HUES48 (cell line): ENCODE data around the gene TRIM41.

Experiments used
- H3K27ac ChIP-seq: one replicate; pipeline ENCODE4 v1.7.0; 2013; ENCODE audit warnings: low read depth, low read length, inconsistent platforms
- H3K27me3 ChIP-seq: 2 replicates; pipeline ENCODE4 v1.6.1; 2013; ENCODE audit warnings: mild to moderate bottlenecking, low read length; ENCODE audit not compliant: control insufficient read depth, insufficient read depth
- H3K36me3 ChIP-seq: 2 replicates; pipeline ENCODE4 v1.6.1; 2013; ENCODE audit warnings: low read length; ENCODE audit not compliant: control insufficient read depth, insufficient read depth
- H3K4me1 ChIP-seq: 2 replicates; pipeline ENCODE4 v1.6.1; 2013; ENCODE audit warnings: mild to moderate bottlenecking, low read length; ENCODE audit not compliant: control insufficient read depth, insufficient read depth
- H3K4me3 ChIP-seq: 2 replicates; pipeline ENCODE4 v1.5.1; 2013; ENCODE audit warnings: mild to moderate bottlenecking, low read depth, low read length
- H3K9ac ChIP-seq: 2 replicates; pipeline ENCODE4 v1.6.1; 2013; ENCODE audit warnings: mild to moderate bottlenecking, low read depth, low read length, moderate library complexity
- H3K9me3 ChIP-seq: 2 replicates; pipeline ENCODE4 v1.6.1; 2013; ENCODE audit warnings: low read length; ENCODE audit not compliant: control insufficient read depth, insufficient read depth

TRIM41 gene

DNA sequence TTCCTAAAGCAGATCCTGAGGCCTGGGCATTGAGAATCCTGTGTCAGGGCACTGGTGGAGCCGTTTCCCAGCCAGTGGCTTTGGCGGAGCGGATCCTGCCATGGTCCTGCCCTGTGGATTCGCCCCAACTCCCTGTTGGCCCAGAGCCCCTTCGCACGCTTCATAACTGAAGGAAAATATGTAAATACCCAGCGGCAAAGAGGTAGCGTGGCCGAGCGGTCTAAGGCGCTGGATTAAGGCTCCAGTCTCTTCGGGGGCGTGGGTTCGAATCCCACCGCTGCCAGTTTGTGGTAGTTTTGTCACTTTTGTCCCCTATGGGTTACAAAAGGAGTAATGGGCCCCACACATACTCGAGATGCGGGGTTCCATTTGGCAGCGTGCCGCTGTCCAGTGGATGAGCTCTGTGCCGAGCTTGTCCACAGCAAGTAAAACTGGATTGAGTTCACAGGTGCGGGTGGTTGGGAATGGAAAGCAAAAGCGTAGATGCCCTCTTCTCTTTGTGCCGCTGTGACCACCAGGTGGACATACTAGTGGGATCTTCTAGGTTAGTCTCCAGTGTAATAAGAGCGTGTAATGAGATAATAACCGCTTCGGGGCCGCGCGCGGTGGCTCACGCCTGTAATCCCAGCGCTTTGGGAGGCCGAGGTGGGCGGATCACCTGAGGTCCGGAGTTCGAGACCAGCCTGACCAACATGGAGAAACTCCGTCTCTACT, 35.4 kb upstream of the TRIM41 start:
- H3K9ac ChIP-seq = peak overlapping the region; percentile 35
- H3K9me3 ChIP-seq = peaks cover 4% of the 10 kb centered on the region; the same call in 1 of the 2 replicates
- no peaks in the 10 kb centered on the region for H3K4me1 ChIP-seq
- no peaks in the 10 kb centered on the region for H3K36me3 ChIP-seq
- peaks cover 26% of the 10 kb centered on the region for H3K27me3 ChIP-seq
- H3K27ac ChIP-seq = no peak overlapping the region
- H3K4me3 ChIP-seq = peak overlapping the region; percentile 87

DNA sequence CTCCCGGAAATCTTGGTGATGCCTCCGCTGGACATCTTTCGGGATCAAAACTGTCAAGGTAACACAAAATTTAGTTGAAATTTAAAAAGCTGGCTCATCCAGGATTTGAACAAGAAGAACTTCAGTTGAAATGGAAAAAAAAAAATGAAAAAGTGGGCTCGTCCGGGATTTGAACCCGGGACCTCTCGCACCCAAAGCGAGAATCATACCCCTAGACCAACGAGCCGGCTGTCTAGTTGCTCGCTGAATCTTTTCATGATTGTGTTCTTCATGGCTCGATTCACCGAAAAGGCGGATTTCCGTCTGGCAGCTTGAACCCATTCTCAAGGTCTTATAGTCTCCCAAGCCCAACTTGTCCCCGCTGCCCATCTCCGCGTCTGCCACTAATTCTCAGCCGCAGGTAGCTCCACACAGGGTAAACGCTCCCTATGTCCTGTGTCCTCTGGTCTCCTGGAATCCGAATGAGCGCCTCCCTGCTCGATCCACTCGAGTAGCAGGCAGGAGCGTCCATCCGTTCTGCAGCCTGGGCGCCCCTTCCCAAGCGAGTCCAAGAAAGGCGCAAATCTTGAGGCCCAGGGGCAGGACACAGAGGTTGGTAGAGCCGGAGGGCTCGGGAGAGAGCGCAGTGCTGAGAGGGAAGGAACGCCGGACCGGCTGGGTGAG, 34.2 kb upstream of the TRIM41 start:
- Histone ChIP-seq H3K36me3 (no peaks in the 10 kb centered on the region), H3K4me1 (no peaks in the 10 kb centered on the region), H3K4me3 (peak overlapping the region; percentile 87), H3K9ac (no peak overlapping the region), H3K27me3 (peaks cover 26% of the 10 kb centered on the region), H3K27ac (no peak overlapping the region), H3K9me3 (peaks cover 4% of the 10 kb centered on the region; the same call in 1 of the 2 replicates)

DNA sequence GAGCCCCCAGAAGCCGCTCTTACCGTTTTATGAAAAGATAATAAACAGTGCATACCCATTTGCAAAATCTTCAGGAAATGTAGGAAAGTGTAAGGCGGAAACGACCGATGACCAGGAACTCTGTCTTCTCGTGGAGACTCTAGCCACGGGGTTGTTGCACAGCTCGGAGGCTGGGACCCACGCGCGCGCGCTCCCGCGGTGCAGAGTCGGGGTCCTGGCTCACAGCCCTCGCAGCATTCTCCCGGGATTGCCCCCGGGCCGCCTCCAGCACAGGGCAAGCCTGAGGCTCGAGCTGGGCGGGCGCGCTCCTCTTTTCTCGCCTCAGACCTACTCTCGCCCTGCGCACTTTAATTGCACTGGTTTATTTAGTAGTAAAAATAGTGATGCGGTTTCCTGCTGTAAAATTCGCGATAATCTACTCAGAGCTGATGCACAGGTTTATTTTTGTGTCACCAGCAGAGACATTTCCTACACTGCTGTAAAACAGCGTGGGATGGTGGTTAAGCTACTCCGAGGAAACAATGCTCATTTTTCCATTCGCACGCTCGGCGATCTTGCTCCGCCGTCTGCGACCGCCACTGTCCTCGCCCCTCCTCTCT, 33.6 kb upstream of the TRIM41 start:
- no peak overlapping the region for H3K9ac ChIP-seq
- peaks cover 26% of the 10 kb centered on the region for H3K27me3 ChIP-seq
- no peaks in the 10 kb centered on the region for H3K36me3 ChIP-seq
- peaks cover 4% of the 10 kb centered on the region; the same call in 1 of the 2 replicates for H3K9me3 ChIP-seq
- H3K27ac ChIP-seq = no peak overlapping the region
- no peaks in the 10 kb centered on the region for H3K4me1 ChIP-seq
- H3K4me3 ChIP-seq = peak overlapping the region; percentile 87

DNA sequence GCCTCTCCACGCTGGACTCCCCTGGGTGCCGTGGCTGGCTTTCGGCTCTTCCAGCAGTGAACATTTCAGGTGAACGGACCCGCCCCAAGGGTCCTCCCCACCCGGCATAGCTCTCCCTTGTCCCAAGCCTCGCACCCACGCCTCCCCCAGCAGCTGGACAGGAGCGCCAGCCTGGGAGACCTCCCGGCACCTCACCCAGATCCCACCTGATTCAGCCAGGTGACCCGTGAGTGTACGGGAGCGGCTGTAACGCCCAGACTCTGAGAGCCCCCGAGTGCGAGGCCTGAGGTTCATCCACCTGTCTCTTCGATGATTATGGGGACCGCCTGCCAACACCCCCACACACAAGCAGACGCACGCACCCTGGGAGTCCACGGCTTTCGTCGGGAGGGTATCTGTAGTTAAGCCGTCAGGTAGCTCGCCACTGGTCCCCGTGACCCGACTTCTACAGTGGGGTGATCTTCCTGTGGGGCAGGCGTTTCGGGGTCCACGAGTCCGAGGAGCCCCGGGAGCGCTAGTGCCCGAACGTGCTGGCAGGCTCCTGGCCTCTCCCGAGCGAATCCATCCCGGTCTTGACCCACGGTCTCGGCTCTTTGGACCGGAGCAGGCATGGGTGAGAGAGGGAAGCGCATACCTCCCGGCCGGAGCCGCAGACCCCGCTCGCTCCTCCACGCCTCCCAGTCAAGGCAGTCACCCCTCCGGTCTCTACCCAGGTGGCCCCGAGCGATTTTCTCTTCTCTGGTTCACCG, 32.9 kb upstream of the TRIM41 start:
- Histone ChIP-seq H3K36me3 (no peaks in the 10 kb centered on the region), H3K27ac (no peak overlapping the region), H3K27me3 (peaks cover 26% of the 10 kb centered on the region), H3K9me3 (peaks cover under 1% of the 10 kb centered on the region; the same call in 1 of the 2 replicates), H3K4me1 (no peaks in the 10 kb centered on the region), H3K4me3 (peak overlapping the region; percentile 87), H3K9ac (no peak overlapping the region)

DNA sequence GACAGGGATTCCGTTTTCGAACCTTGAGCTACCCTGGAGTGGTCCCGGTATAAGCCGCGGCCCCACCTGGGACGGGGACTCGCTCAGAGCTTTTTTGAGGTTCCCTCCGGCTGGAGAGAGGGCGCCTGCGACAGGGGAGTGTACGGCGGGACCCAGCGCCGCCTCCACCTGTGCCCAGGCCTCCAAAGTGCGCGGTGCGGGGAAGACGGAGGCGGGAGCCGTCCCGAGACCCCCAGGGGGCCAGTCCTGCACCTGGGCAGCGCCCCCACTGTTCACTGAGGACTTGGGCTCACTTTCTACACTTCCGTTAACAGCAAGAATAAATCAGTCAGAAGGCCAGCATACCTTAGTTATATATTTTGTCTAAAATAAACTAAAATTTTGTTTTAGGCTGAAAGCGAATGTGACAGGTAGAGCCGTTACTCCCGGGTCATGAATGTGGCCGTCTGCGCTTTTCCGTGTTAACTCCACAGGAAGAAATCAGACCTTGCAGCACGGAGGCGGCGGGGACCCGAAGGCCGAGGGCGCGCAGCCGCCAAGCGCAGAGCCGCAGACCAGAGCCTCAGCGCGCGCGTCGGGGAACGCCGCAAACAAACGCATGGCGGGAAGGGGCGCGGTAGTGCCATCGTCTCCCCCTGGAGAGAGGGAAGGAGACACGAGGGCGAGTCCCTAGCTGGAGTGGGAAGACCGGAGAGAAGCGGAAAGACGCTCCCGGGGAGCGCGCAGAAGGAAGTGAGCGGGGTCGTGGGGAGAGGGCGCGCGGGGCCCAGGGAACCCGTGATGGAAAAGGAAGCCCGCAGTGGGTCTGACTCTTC, 32.2 kb upstream of the TRIM41 start:
- Histone ChIP-seq H3K36me3 (no peaks in the 10 kb centered on the region), H3K9me3 (no peaks in the 10 kb centered on the region), H3K27me3 (peaks cover 26% of the 10 kb centered on the region), H3K4me1 (no peaks in the 10 kb centered on the region), H3K27ac (no peak overlapping the region), H3K4me3 (peak overlapping the region; percentile 87), H3K9ac (no peak overlapping the region)

DNA sequence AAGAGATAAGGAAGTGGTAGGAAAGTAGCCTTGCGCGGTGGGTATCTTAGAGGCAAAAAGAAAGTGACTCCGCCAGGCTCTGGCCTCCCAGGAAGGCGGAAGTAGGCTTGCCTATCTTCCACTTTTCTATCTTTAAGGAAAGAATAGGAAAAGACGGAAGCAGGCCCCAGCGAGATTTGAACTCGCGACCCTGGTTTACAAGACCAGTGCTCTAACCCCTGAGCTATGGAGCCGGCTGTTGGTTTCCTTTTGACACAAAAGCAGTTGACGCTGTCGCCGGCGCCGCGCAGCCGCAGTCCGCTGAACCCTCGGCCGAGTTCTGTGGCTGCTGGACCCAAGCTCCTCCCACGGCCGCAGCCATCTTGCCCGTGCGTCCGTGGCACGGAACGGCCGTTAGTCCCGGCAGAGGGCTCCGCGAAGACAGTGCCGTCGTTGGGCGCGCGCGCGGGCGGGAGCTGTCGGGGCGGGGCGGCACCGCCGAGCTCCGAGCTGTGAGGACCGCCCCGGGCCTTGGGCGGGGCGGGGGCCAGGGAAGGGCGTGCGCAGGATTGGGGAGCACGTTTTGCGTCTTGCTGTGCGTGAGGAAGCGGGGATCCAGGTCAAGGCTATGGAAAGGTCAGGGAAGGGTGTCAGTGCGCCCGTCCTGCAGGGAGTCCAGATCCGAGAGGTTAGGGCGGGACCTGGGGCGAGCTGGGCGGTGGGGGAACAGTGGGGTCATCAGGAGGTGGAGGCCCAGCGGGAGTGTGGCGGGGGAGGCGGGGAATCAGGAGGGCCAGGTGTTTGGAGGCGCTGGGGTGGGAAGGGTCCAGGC, 31.4 kb upstream of the TRIM41 start:
- no peaks in the 10 kb centered on the region for H3K36me3 ChIP-seq
- H3K4me3 ChIP-seq = peak overlapping the region; percentile 87
- H3K4me1 ChIP-seq = no peaks in the 10 kb centered on the region
- H3K9me3 ChIP-seq = no peaks in the 10 kb centered on the region
- peak overlapping the region; percentile 65 for H3K27ac ChIP-seq
- no peak overlapping the region; the same call in 1 of the 2 replicates for H3K9ac ChIP-seq
- H3K27me3 ChIP-seq = peaks cover 26% of the 10 kb centered on the region

DNA sequence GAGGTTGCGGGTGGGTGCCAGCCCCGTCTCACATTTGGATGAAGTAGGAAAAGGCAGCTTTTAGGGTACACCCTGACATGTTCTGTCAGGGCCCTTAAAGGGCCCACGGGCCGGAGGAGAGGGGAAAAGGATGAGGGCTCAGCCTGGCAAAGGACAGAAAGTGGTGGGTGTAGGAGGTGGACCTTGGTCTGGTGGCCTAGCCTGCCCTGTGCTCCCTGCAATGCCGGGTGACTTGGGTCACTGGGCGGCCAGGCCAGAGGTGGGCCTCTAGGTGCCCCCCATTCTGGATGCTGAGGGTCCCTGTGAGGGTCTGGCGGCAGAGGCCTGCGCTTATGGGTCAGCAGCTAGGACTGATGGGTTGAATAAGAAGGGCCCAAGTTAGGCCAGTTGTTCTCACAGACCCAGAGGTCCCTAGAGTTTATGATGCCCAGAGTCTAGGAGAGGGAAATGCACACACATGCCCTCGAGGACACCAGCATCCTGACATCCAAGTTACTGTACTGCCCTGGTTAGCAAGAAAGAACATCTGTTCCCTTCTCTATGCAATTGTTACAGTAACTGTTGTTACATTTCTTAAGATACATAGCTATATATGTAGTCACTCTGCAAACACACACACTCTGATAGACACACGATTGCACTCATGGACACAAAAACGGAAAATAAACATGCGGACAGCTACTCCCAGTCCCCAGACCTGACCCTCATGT, 30.6 kb upstream of the TRIM41 start:
- peaks cover 5% of the 10 kb centered on the region; the same call in 1 of the 2 replicates for H3K4me1 ChIP-seq
- H3K36me3 ChIP-seq = no peaks in the 10 kb centered on the region
- H3K4me3 ChIP-seq = peak overlapping the region; percentile 87
- peaks cover 26% of the 10 kb centered on the region for H3K27me3 ChIP-seq
- H3K27ac ChIP-seq = no peak overlapping the region
- H3K9me3 ChIP-seq = no peaks in the 10 kb centered on the region
- no peak overlapping the region for H3K9ac ChIP-seq

DNA sequence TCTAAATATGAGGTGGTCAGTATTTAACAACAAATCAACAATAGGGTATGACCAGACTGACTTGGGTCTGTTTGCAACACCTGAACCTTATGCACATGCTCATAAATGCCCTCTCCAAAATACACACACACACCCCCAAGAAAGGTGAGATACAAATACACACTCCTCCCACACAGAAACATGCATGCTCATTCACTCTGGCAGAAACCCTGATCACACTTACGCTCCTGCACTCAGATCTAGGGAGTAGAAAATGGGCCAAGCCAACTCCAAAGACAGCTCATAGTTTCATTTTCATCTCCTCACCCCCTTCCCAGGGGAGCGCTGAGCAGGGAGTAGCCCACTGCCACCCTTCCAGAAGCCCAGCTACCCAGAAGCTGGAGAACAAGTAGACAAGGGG, 29.4 kb upstream of the TRIM41 start:
- Histone ChIP-seq H3K36me3 (no peaks in the 10 kb centered on the region), H3K27ac (no peak overlapping the region), H3K27me3 (peaks cover 29% of the 10 kb centered on the region), H3K9me3 (no peaks in the 10 kb centered on the region), H3K4me3 (no peak overlapping the region), H3K4me1 (peaks cover 16% of the 10 kb centered on the region), H3K9ac (no peak overlapping the region)

DNA sequence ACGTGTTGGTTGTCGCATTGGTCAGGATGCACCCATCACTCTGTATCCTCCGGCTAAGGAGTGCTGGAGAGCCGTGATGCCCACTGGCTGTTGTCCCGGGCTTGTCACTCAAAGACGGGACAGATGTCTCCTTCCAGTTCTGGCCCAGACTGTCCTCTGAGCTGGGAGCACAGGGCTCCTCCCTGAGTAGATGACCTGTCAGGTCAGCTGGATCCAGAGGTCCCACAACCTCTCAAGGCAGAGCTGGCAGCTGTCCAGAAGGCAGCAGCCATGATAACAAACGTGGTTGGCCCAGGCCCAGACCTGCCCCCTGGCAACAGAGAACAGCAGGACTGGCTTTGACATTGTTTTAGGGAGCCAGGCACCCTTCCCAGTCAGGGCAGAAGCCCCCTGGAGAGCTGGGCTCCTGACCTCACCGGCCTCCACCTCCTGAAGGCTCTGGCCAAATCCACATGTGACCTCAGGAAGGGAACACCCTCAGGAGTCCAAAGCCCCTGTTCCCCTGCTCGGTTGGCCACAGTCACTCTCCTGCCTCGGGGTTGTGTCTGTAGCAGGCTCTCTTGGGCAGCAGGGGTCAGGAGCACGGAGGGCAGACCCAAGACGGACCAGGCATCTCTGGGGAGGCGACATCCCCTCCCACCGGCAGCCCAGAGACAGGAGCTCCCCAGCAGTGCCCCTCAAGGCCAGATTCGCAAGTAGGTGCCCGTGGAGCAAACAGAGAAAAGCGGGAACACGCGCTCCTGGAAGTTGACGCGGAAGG, 28.4 kb upstream of the TRIM41 start:
- Histone ChIP-seq H3K36me3 (no peaks in the 10 kb centered on the region), H3K4me1 (peaks cover 26% of the 10 kb centered on the region), H3K9me3 (no peaks in the 10 kb centered on the region), H3K4me3 (no peak overlapping the region), H3K9ac (no peak overlapping the region), H3K27me3 (peaks cover 27% of the 10 kb centered on the region), H3K27ac (no peak overlapping the region)
